Heart right ventricle (tissue), 16 donors: ENCODE measurements around the gene MAP3K5. TPM values are rescaled to one million over a fixed set of nuclear protein-coding genes. Genes with fewer than 3 reads are reported as not detected.
A peak's percentile ranks its signal among the peaks of the same experiment; 100 is the strongest.

ENCODE experiments used
- ATAC-seq, 8 donors: fragments of 200-7000 bp; cut with Tn5 transposase; one replicate each; pipeline ENCODE4 v1.9.1; 2020; ENCODE audit warnings: mild to moderate bottlenecking in 8 of 8, moderate library complexity in 8 of 8, moderate number of reproducible peaks in 1 of 8
- DNase-seq, 2 donors: peaks; one replicate each; pipeline ENCODE4 v3.0.0-alpha.2; 2020
- H3K27ac ChIP-seq, 10 donors: fragments of 200-600 bp; sonication (generic) in 2 of 10; one replicate each; pipeline versions ENCODE4 v1.5.0 to v1.8.0; 2020 to 2022; ENCODE audit warnings: mild to moderate bottlenecking in 3 of 10
- H3K27me3 ChIP-seq, 7 donors: fragments of 200-600 bp; one replicate each; pipeline ENCODE4 v1.8.0; 2021 to 2022; ENCODE audit warnings: mild to moderate bottlenecking in 2 of 7
- H3K36me3 ChIP-seq, 9 donors: fragments of 200-600 bp; sonication (generic) in 1 of 9; one replicate each; pipeline versions ENCODE4 v1.5.0 to v1.8.0; 2020 to 2022; ENCODE audit warnings: mild to moderate bottlenecking in 2 of 9
- H3K4me1 ChIP-seq, 9 donors: fragments of 200-600 bp; sonication (generic) in 1 of 9; one replicate each; pipeline versions ENCODE4 v1.5.0 to v1.8.0; 2020 to 2022; ENCODE audit warnings: mild to moderate bottlenecking in 4 of 9
- H3K4me3 ChIP-seq, 10 donors: fragments of 200-600 bp; sonication (generic) in 2 of 10; one replicate each; pipeline versions ENCODE4 v1.5.0 to v1.8.0; 2020 to 2022; ENCODE audit warnings: mild to moderate bottlenecking in 7 of 10, moderate library complexity in 2 of 10
- H3K9me3 ChIP-seq, 11 donors: fragments of 200-600 bp in 10 of 11; sonication (generic) in 2 of 11; one replicate each; pipeline versions ENCODE4 v1.5.0 to v1.8.0; 2013 to 2022; ENCODE audit warnings: mild to moderate bottlenecking in 2 of 11, control low read depth in 1 of 11, moderate library complexity in 1 of 11
- CTCF ChIP-seq, 9 donors: fragments of 200-600 bp; sonication (generic) in 2 of 9; IDR thresholded peaks; one replicate each; pipeline versions ENCODE4 v1.5.0 to v1.8.0; 2021 to 2022; ENCODE audit warnings: antibody characterized with exemption in 9 of 9, mild to moderate bottlenecking in 5 of 9, moderate library complexity in 1 of 9
- WGBS, 2 donors: extraction: QIAGEN DNeasy Blood & Tissue Kit; methylation state at CpG; one replicate each; pipeline ENCODE4 v1.1.7; 2013; ENCODE audit warnings: inconsistent platforms in 1 of 2; 5-methylcytosine and 5-hydroxymethylcytosine counted together
- intact Hi-C, 10 donors: fragments of 100-400 bp; cut with DNase I; formaldehyde crosslinking; loops; one replicate each; pipeline versions ENCODE4 v1.11.1 to v1.14.2; 2022
- polyA plus RNA-seq, 2 donors: library from polyadenylated mRNA; stranded (reverse); fragments of 200-250 nt; gene quantifications; one replicate each; pipeline ENCODE4 v1.2.3, GENCODE V29; 2013
- total RNA-seq, 10 donors: library from RNA; stranded (reverse); fragmentation: NEBNext Ultra II Directional in 3 of 10; extraction: Animal tissue kit (Norgen Biotek cat#: 25700) in 3 of 10; gene quantifications; one replicate each; pipeline versions ENCODE4 v1.2.1 to v1.2.4, GENCODE V29; 2021 to 2023
- donor health status: Arrhythmogenic right ventricular cardiomyopathy.
- donor health status: ischemic (EF 13 %, LVEDD 7.1; RV severe dilation, severe dysfunction).
- donor health status: healthy with polysubstance abuse.
- donor health status: DM: no; HTN: yes; CAD: no.
- donor health status: DM: no; HTN: no; CAD: no.
- donor health status: ischemic (EF 25% LVEDD 6.9; RV normal size, moderate dysfunction).
- donor health status: ischemic (EF 25% LVEDD 5.7; RV mildly dilated, moderate dysfunction).
- donor health status: healthy.
- donor health status: DM: yes; HTN: yes; CAD: no.
- donor health status: Ischemic cardiomyopathy.
- donor health status: ischemic (EF 35%, LVEDD 5.7; RV mildly dilated, moderate dysfunction).
- donor health status: nonischemic (EF 11% LVEDD 7.7; RV severe dilation, severe dysfunction).
- donor health status: DM: yes; HTN: yes; CAD: no.
- donor health status: PGD.
- donor health status: ischemic (EF 29% LVEDD 5.4; RV normal size, mild dysfunction).
- donor health status: nonischemic (EF 23%, LVEDD 6.1; RV moderate dilation, normal function).

MAP3K5 gene
- total and polyA plus RNA-seq, 12 donors: 5.1 to 35.7 (median 27.8) TPM

- no peaks in the 10 kb centered on the region for H3K36me3 ChIP-seq
- 74 to 79% methylated on average over 4 of the region's 4 CpGs for WGBS, 2 donors
- H3K27ac ChIP-seq: peak overlapping the region in 3 of 10 donors; percentile 13 to 97 (median 48)
- no peaks in the 10 kb centered on the region for H3K9me3 ChIP-seq
- ATAC-seq (no peak), DNase-seq (no peak)
- H3K27me3 ChIP-seq: no peaks in the 10 kb centered on the region
- intact Hi-C loops: loop anchor here in 3 of 10 donors (1.0 to 10.0 kb wide), 3 partner anchors 14 to 73 kb away; no protein-coding TSS in a partner anchor
- TF ChIP-seq CTCF (IDR thresholded peaks at IDR 0.05): no peak
- H3K4me1 ChIP-seq: peaks cover 5 to 84% (median 51%) of the 10 kb centered on the region in 9 donors
- no peak overlapping the region for H3K4me3 ChIP-seq
These were observed 4.6 kb downstream of the MAP3K5 start for GRCh38 chr6:136787726-136788068.

- no peaks in the 10 kb centered on the region for H3K36me3 ChIP-seq
- H3K4me3 ChIP-seq: no peak overlapping the region
- DNase-seq (no peak), ATAC-seq (no peak)
- no peaks in the 10 kb centered on the region for H3K27me3 ChIP-seq
- 87 to 88% methylated on average over 6 of the region's 6 CpGs for WGBS, 2 donors
- H3K4me1 ChIP-seq: peaks cover 5 to 94% (median 57%) of the 10 kb centered on the region in 9 donors
- no peaks in the 10 kb centered on the region for H3K9me3 ChIP-seq
- intact Hi-C loops: loop anchor here in 2 of 10 donors (5.0 to 10.0 kb wide), 2 partner anchors 69 to 72 kb away; no protein-coding TSS in a partner anchor
- TF ChIP-seq CTCF (IDR thresholded peaks at IDR 0.05): no peak
- H3K27ac ChIP-seq: peak overlapping the region in 2 of 10 donors; percentile 0 to 97
These were observed 5.6 kb downstream of the MAP3K5 start for GRCh38 chr6:136786658-136787057.

GRCh38 chr6:136784910-136785746 is 7.1 kb downstream of the MAP3K5 start:
- intact Hi-C loops: loop anchor here in 2 of 10 donors (5.0 to 10.0 kb wide), 2 partner anchors 68 to 70 kb away; no protein-coding TSS in a partner anchor
- ATAC-seq: peak; percentile 36 to 77 (median 54)

More at GRCh38 chr6:136784910-136785746, 7.1 kb downstream of the MAP3K5 start:
- Histone ChIP-seq H3K27me3 (no peaks in the 10 kb centered on the region), H3K27ac (peak overlapping the region in 7 of 10 donors; percentile 6 to 97 (median 12)), H3K9me3 (no peaks in the 10 kb centered on the region), H3K4me1 (peaks cover 5 to 96% (median 57%) of the 10 kb centered on the region in 9 donors), H3K4me3 (peak overlapping the region in 3 of 10 donors; percentile 18 to 34 (median 25)), H3K36me3 (no peaks in the 10 kb centered on the region)
- TF ChIP-seq CTCF (IDR thresholded peaks at IDR 0.05): no peak
- 61 to 68% methylated on average over 10 of the region's 10 CpGs for WGBS, 2 donors
- DNase-seq: peak; percentile 36 to 37
